SK-N-SH (cell line): ENCODE measurements around the gene ZCCHC17. TPM values are rescaled to one million over a fixed set of nuclear protein-coding genes. Genes with fewer than 3 reads are reported as not detected.

Source experiments
- CTCF ChIA-PET: fragments of 300-600, 350-600 bp; formaldehyde crosslinking; extraction: SDS; loops from one replicate; lab custom pipeline; 2021; lab: Yijun Ruan, JAX
- POLR2A ChIA-PET: fragments of 350-600 bp; sonication (Branson Sonifier 250); formaldehyde crosslinking; extraction: SDS; loops from one replicate; lab custom pipeline; 2020; ENCODE audit warnings: antibody characterized with exemption, inconsistent platforms; lab: Yijun Ruan, JAX
- DNase-seq: peaks from one replicate; pipeline ENCODE4 v3.0.0; 2012
- H2AFZ ChIP-seq: fragments of 200-600 bp; sonication (generic); 2 replicates; pipeline ENCODE4 v1.8.1; 2016; ENCODE audit warnings: antibody characterized with exemption, mild to moderate bottlenecking, low read depth
- H3F3A ChIP-seq: fragments of 200-600 bp; sonication (generic); replicated peaks from 2 replicates; pipeline ENCODE3; 2016; ENCODE audit warnings: antibody characterized with exemption, mild to moderate bottlenecking; ENCODE audit not compliant: insufficient read depth
- H3K27ac ChIP-seq, 2 experiments: fragments of 200-500 bp in 1 of 2; fragments of 200-600 bp in 1 of 2; sonication (Bioruptor generic) in 1 of 2; sonication (generic), shearing (Covaris generic) in 1 of 2; 2 replicates each; pipeline versions ENCODE4 v1.5.1 to v1.6.1; 2014 to 2016; ENCODE audit warnings: low read depth in 2 of 2, inconsistent platforms in 1 of 2, low read length in 1 of 2, mild to moderate bottlenecking in 1 of 2, mixed read lengths in 1 of 2
- H3K27me3 ChIP-seq: fragments of 200-600 bp; sonication (generic), shearing (Covaris generic); 2 replicates; pipeline ENCODE4 v1.6.1; 2016; ENCODE audit warnings: mixed run types; ENCODE audit not compliant: insufficient read depth
- H3K36me3 ChIP-seq, 2 experiments: fragments of 200-500 bp in 1 of 2; fragments of 200-600 bp in 1 of 2; sonication (Bioruptor generic) in 1 of 2; sonication (generic) in 1 of 2; replicated peaks in 1 of 2; 2 replicates each; pipeline versions ENCODE3 to v1.5.1; 2014 to 2016; ENCODE audit warnings: low read length in 1 of 2, mild to moderate bottlenecking in 1 of 2; ENCODE audit not compliant: insufficient read depth in 2 of 2, control insufficient read depth in 1 of 2
- H3K4me1 ChIP-seq, 2 experiments: fragments of 200-500 bp in 1 of 2; fragments of 200-600 bp in 1 of 2; sonication (Bioruptor generic) in 1 of 2; sonication (generic), shearing (Covaris generic) in 1 of 2; 2 replicates each; pipeline versions ENCODE4 v1.5.1 to v1.6.1; 2014 to 2016; ENCODE audit warnings: low read depth in 1 of 2, low read length in 1 of 2, mixed run types in 1 of 2; ENCODE audit not compliant: insufficient read depth in 2 of 2, control insufficient read depth in 1 of 2
- H3K4me2 ChIP-seq: fragments of 200-600 bp; sonication (generic), shearing (Covaris generic); 2 replicates; pipeline ENCODE4 v1.6.1; 2017; ENCODE audit warnings: mixed run types
- H3K4me3 ChIP-seq, 2 experiments: fragments of 200-500 bp in 1 of 2; fragments of 200-600 bp in 1 of 2; sonication (Bioruptor generic) in 1 of 2; sonication (generic), shearing (Covaris generic) in 1 of 2; 2 replicates each; pipeline versions ENCODE4 v1.5.1 to v1.8.1; 2014 to 2016; ENCODE audit warnings: low read depth in 2 of 2, inconsistent platforms in 1 of 2, low read length in 1 of 2, mild to moderate bottlenecking in 1 of 2, mixed read lengths in 1 of 2, moderate library complexity in 1 of 2
- H3K79me2 ChIP-seq: fragments of 200-600 bp; sonication (generic); 2 replicates; pipeline ENCODE4 v1.8.1; 2017; ENCODE audit warnings: mild to moderate bottlenecking; ENCODE audit not compliant: insufficient read depth
- H3K9ac ChIP-seq: fragments of 200-600 bp; sonication (generic); 2 replicates; pipeline ENCODE4 v1.6.1; 2017; ENCODE audit warnings: mixed run types
- H3K9me2 ChIP-seq: fragments of 200-600 bp; sonication (generic); 2 replicates; pipeline ENCODE4 v1.6.1; 2017; ENCODE audit warnings: mixed run types
- H3K9me3 ChIP-seq: fragments of 200-600 bp; sonication (generic); 2 replicates; pipeline ENCODE4 v1.6.1; 2017; ENCODE audit warnings: mixed run types, mild to moderate bottlenecking, moderate library complexity
- H4K20me1 ChIP-seq: fragments of 200-600 bp; sonication (generic); 2 replicates; pipeline ENCODE4 v1.6.1; 2017; ENCODE audit warnings: mild to moderate bottlenecking, mixed run types; ENCODE audit not compliant: insufficient read depth
- CHD2 ChIP-seq: fragments of 150-350 bp; IDR thresholded peaks from 2 replicates; pipeline ENCODE4 v1.6.1; 2018; ENCODE audit warnings: low read length; ENCODE audit not compliant: partially characterized antibody
- FOXM1 ChIP-seq: IDR thresholded peaks from 2 replicates; pipeline ENCODE4 v1.4.0; 2012; ENCODE audit warnings: low read depth, mild to moderate bottlenecking
- JUND ChIP-seq: IDR thresholded peaks from 2 replicates; pipeline ENCODE4 v1.4.0; 2012
- MXI1 ChIP-seq: IDR thresholded peaks from 2 replicates; pipeline ENCODE4 v1.6.1; 2012; ENCODE audit warnings: mild to moderate bottlenecking, low read depth, low read length, improper control_type of control experiment
- NRF1 ChIP-seq: IDR thresholded peaks from 2 replicates; pipeline ENCODE4 v1.6.1; 2012; ENCODE audit warnings: low read depth, mild to moderate bottlenecking, low read length
- POLR2AphosphoS5 ChIP-seq: IDR thresholded peaks from 2 replicates; pipeline ENCODE4 v1.6.1; 2012; ENCODE audit warnings: low read depth, low read length
- RFX5 ChIP-seq: IDR thresholded peaks from 2 replicates; pipeline ENCODE4 v1.6.1; 2012; ENCODE audit warnings: mild to moderate bottlenecking, improper control_type of control experiment, low read length
- SMC3 ChIP-seq: IDR thresholded peaks from 2 replicates; pipeline ENCODE4 v1.6.1; 2012; ENCODE audit warnings: low read depth, low read length, improper control_type of control experiment
- TAF1 ChIP-seq: IDR thresholded peaks from 2 replicates; pipeline ENCODE4 v1.6.1; 2012; ENCODE audit warnings: low read depth, mild to moderate bottlenecking, low read length, moderate library complexity, borderline replicate concordance
- TCF12 ChIP-seq: IDR thresholded peaks from 2 replicates; pipeline ENCODE4 v1.4.0; 2012
- YY1 ChIP-seq: IDR thresholded peaks from 2 replicates; pipeline ENCODE4 v1.4.0; 2012; ENCODE audit warnings: low read depth, mild to moderate bottlenecking
- WGBS: methylation state at CpG from one replicate; pipeline ENCODE4 v1.1.6; 2017; ENCODE audit warnings: low lambda C conversion rate; 5-methylcytosine and 5-hydroxymethylcytosine counted together
- polyA plus RNA-seq, 3 experiments: library from polyadenylated mRNA; depleted of rRNA; stranded (reverse); fragments of >200 nt; gene quantifications; 2 replicates each; pipeline ENCODE4 v1.2.3, GENCODE V29; 2012
- TF ChIP-seq, protein P1 (sequence below): IDR thresholded peaks from 2 replicates; pipeline ENCODE4; 2012
- TF ChIP-seq, protein P2 (sequence below): IDR thresholded peaks from 2 replicates; pipeline ENCODE4 v1.4.0; 2012; ENCODE audit warnings: low read depth
- TF ChIP-seq, protein P3 (sequence below): IDR thresholded peaks from 2 replicates; pipeline ENCODE4 v1.4.0; 2012; ENCODE audit warnings: low read depth, borderline replicate concordance

ZCCHC17 gene
- polyA plus RNA-seq, 1 of the 3 experiments (the other 2 are of a cell fraction): 25.8 TPM

DNA sequence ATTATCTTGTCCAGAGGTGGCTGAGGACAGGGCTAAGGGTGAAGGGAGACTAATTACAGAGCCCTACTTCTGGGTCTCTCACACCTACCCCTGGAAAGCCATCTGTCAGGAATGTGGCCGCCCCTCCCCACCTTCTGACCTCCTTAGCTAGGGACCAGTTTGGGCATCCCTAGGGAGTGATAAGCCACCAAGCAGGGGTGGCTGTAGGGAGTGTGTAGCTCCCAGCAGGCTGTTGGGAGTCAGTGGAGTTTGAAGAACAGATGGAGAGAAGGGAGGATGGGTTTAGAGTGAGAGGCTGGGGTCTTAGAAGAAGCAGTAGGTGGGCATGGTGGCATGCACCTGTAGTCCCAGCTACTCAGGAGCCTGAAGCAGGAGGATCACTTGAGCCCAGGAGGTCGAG lies 115.4 kb downstream of the ZCCHC17 start:
- 48% methylated on average over 2 of the region's 2 CpGs for WGBS
- H3K9ac ChIP-seq: no peak overlapping the region
- H3K4me2 ChIP-seq: no peak overlapping the region

DNA sequence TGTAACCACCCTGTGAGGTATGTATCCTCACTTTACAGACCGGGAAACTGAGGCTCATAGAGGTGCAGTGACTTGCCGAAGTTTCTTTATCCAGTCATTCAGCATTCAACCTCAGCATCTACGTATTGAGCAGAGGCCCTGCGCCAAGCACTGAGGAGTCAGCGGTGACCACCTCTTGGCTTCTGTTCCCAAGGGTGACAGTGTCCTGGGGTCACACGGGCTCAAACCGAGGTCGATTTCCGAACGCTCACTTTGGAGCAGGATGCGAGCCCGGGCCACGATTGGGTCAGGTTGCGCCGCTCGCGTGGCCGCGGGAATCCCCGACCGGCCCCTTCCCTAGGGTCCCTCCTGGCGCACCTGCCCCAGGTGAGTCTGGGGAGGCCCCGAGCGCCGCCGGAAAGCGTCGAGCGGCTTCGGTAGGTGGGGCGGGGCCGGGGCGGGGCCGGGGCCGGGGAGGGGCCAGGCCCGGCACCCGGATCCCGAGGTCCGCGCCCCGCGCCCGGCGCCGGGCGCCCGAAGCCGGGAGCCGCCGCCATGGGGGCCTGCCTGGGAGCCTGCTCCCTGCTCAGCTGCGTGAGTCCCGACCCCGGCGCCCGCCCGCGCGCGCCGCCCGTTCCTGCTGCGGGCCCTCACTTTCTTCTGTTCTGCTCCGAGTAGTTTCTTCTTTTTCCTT lies 116.0 kb downstream of the ZCCHC17 start, which contains the start of gene SERINC2:
Gene SERINC2 (plus strand): TSS at position 482 of the 673 bp plus-strand sequence. CDS start 53 bp downstream, at position 535.
- no peaks in the 10 kb centered on the region for H3K9me2 ChIP-seq
- H3K4me2 ChIP-seq: peak within 1 kb of the TSS; percentile 88
- peak within 1 kb of the TSS; percentile 98 for H2AFZ ChIP-seq
- H3K4me3 ChIP-seq: peak within 1 kb of the TSS; percentile 84 to 85
- no peaks in the 10 kb centered on the region for H3K9me3 ChIP-seq
- H3K9ac ChIP-seq: peak within 1 kb of the TSS; percentile 91
- DNase-seq: peak; percentile 89
- no peaks in the 10 kb centered on the region for H4K20me1 ChIP-seq
- H3K36me3 ChIP-seq: no peaks in the 10 kb centered on the region
- peaks cover 0 to 17% of the 10 kb centered on the region in 2 experiments; a peak in 1 of 4 replicates for H3K4me1 ChIP-seq
- ChIA-PET CTCF (interaction anchor here (1.2 to 16.8 kb wide), 5 partner anchors 9 to 230 kb away, joined by 3 to 287 read pairs (median 43); no protein-coding TSS in a partner anchor), POLR2A (no interaction called here)
- H3K79me2 ChIP-seq: peaks cover 9% of the 10 kb centered on the region
- H3F3A ChIP-seq: peaks cover 4% of the 10 kb centered on the region
- no peaks in the 10 kb centered on the region for H3K27me3 ChIP-seq
- WGBS: 10% methylated on average over 17 of the region's 63 CpGs
- H3K27ac ChIP-seq: peak within 1 kb of the TSS in 1 of 2 experiments; percentile 65; a peak in 1 of 4 replicates
- TF ChIP-seq NRF1 (no peak), YY1 (0 out of 2 replicates have a peak, but pooled peaks have one; percentile 23), SMC3 (no peak)

More for the DNA sequence above, 115.4 kb downstream of the ZCCHC17 start:
- peak overlapping the region in 1 of 2 experiments; percentile 85; a peak in 1 of 4 replicates for H3K4me3 ChIP-seq
- no peaks in the 10 kb centered on the region for H3K36me3 ChIP-seq
- H3K79me2 ChIP-seq: peaks cover 9% of the 10 kb centered on the region; the same call in 1 of the 2 replicates
- peaks cover 0 to 16% of the 10 kb centered on the region in 2 experiments; a peak in 1 of 4 replicates for H3K4me1 ChIP-seq
- ChIA-PET CTCF (interaction anchor here (1.2 to 16.8 kb wide), 4 partner anchors 9 to 229 kb away, joined by 3 to 287 read pairs (median 128); no protein-coding TSS in a partner anchor), POLR2A (no interaction called here)
- TF ChIP-seq, protein P1, sequence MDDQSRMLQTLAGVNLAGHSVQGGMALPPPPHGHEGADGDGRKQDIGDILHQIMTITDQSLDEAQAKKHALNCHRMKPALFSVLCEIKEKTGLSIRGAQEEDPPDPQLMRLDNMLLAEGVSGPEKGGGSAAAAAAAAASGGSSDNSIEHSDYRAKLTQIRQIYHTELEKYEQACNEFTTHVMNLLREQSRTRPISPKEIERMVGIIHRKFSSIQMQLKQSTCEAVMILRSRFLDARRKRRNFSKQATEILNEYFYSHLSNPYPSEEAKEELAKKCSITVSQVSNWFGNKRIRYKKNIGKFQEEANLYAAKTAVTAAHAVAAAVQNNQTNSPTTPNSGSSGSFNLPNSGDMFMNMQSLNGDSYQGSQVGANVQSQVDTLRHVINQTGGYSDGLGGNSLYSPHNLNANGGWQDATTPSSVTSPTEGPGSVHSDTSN: no peak
- TF ChIP-seq POLR2AphosphoS5: no peak
- no peaks in the 10 kb centered on the region for H4K20me1 ChIP-seq
- no peaks in the 10 kb centered on the region for H3K9me2 ChIP-seq
- no peak overlapping the region for H2AFZ ChIP-seq
- no peaks in the 10 kb centered on the region for H3K9me3 ChIP-seq
- no peak for DNase-seq
- H3K27me3 ChIP-seq: no peaks in the 10 kb centered on the region
- H3K27ac ChIP-seq: no peak overlapping the region
- peaks cover 4% of the 10 kb centered on the region for H3F3A ChIP-seq

- Histone ChIP-seq H3K9ac (peak overlapping the region; percentile 91), H3K27ac (peak overlapping the region in 1 of 2 experiments; percentile 65; a peak in 1 of 4 replicates), H3K36me3 (no peaks in the 10 kb centered on the region), H2AFZ (peak overlapping the region; percentile 98), H3K27me3 (no peaks in the 10 kb centered on the region), H3K9me2 (no peaks in the 10 kb centered on the region), H3K9me3 (no peaks in the 10 kb centered on the region), H3K4me3 (peak overlapping the region; percentile 84 to 85), H4K20me1 (no peaks in the 10 kb centered on the region), H3K79me2 (peaks cover 9% of the 10 kb centered on the region), H3F3A (peaks cover 4% of the 10 kb centered on the region), H3K4me2 (peak overlapping the region; percentile 88), H3K4me1 (peaks cover 0 to 17% of the 10 kb centered on the region in 2 experiments; a peak in 1 of 4 replicates)
- ChIA-PET POLR2A (no interaction called here), CTCF (interaction anchor here (0.6 to 16.8 kb wide), 5 partner anchors 8 to 230 kb away, joined by 3 to 287 read pairs (median 43); no protein-coding TSS in a partner anchor)
- under 1% methylated on average over 25 of the region's 54 CpGs for WGBS
- DNase-seq: peak; percentile 85
- TF ChIP-seq, protein P2, sequence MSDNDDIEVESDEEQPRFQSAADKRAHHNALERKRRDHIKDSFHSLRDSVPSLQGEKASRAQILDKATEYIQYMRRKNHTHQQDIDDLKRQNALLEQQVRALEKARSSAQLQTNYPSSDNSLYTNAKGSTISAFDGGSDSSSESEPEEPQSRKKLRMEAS: no peak
- no peak for TF ChIP-seq JUND
- TF ChIP-seq RFX5: no peak
- TF ChIP-seq, protein P3, sequence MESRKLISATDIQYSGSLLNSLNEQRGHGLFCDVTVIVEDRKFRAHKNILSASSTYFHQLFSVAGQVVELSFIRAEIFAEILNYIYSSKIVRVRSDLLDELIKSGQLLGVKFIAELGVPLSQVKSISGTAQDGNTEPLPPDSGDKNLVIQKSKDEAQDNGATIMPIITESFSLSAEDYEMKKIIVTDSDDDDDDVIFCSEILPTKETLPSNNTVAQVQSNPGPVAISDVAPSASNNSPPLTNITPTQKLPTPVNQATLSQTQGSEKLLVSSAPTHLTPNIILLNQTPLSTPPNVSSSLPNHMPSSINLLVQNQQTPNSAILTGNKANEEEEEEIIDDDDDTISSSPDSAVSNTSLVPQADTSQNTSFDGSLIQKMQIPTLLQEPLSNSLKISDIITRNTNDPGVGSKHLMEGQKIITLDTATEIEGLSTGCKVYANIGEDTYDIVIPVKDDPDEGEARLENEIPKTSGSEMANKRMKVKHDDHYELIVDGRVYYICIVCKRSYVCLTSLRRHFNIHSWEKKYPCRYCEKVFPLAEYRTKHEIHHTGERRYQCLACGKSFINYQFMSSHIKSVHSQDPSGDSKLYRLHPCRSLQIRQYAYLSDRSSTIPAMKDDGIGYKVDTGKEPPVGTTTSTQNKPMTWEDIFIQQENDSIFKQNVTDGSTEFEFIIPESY: no peak
- TF ChIP-seq TCF12: peak; percentile 16; the same call in 1 of the 2 replicates
- TF ChIP-seq TAF1: no peak
- TF ChIP-seq, protein P1: 0 out of 2 replicates have a peak, but pooled peaks have one; percentile 11
- TF ChIP-seq FOXM1: no peak
- TF ChIP-seq CHD2: no peak
- 0 out of 2 replicates have a peak, but pooled peaks have one; percentile 33 for TF ChIP-seq MXI1
- 0 out of 2 replicates have a peak, but pooled peaks have one; percentile 5 for TF ChIP-seq YY1
Observed at GRCh38 chr1:31413405-31414001, 116.7 kb downstream of the ZCCHC17 start.
